H1 (cell line): ENCODE results near the gene OVOL3.

Experiments used
- CTCF ChIP-seq, 3 experiments: IDR thresholded peaks; 1 replicate in 2 of 3; 2 replicates in 1 of 3; pipeline versions ENCODE4 v1.5.1 to v1.6.1; 2011; ENCODE audit warnings: low read length in 3 of 3, mild to moderate bottlenecking in 3 of 3, inconsistent platforms in 2 of 3, low read depth in 1 of 3, moderate library complexity in 1 of 3; ENCODE audit not compliant: insufficient read depth in 1 of 3; ENCODE audit errors: control extremely low read depth in 1 of 3
- GABPA ChIP-seq: IDR thresholded peaks from 2 replicates; pipeline ENCODE4 v1.6.1; 2011; ENCODE audit warnings: mild to moderate bottlenecking, low read length, moderate library complexity, borderline replicate concordance; ENCODE audit not compliant: insufficient read depth
- HDAC2 ChIP-seq, 2 experiments: fragments of 300-600 bp in 1 of 2; sonication (generic) in 1 of 2; IDR thresholded peaks; 2 replicates each; pipeline ENCODE4 v1.6.1; 2011 to 2012; ENCODE audit warnings: low read depth in 2 of 2, low read length in 2 of 2, mild to moderate bottlenecking in 2 of 2, moderate library complexity in 2 of 2, borderline replicate concordance in 1 of 2, inconsistent platforms in 1 of 2
- HDAC6 ChIP-seq: IDR thresholded peaks from one replicate; pipeline ENCODE4 v1.7.1; 2012; ENCODE audit warnings: low read depth, mild to moderate bottlenecking, inconsistent platforms, low read length, moderate library complexity
- POLR2AphosphoS5 ChIP-seq: IDR thresholded peaks from 2 replicates; pipeline ENCODE4 v1.6.1; 2011; ENCODE audit warnings: low read depth, low read length
- RAD21 ChIP-seq, 2 experiments: IDR thresholded peaks in 1 of 2; conservative IDR thresholded peaks in 1 of 2; 2 replicates each; pipeline ENCODE4 v1.6.1; 2011; ENCODE audit warnings: low read depth in 2 of 2, low read length in 2 of 2, improper control_type of control experiment in 1 of 2, inconsistent platforms in 1 of 2, mild to moderate bottlenecking in 1 of 2, moderate library complexity in 1 of 2
- SIN3A ChIP-seq, 2 experiments: IDR thresholded peaks in 1 of 2; conservative IDR thresholded peaks in 1 of 2; 2 replicates each; pipeline ENCODE4 v1.6.1; 2011 to 2012; ENCODE audit warnings: low read length in 2 of 2, improper control_type of control experiment in 1 of 2, low read depth in 1 of 2, mild to moderate bottlenecking in 1 of 2

- TF ChIP-seq CTCF (IDR thresholded peaks at IDR 0.05; ENCODE audit: control extremely low read depth in 1 of 3, insufficient read depth in 1 of 3, low read depth in 1 of 3, low read length in 3 of 3) (no peak), HDAC2 (IDR thresholded peaks at IDR 0.05; ENCODE audit: borderline replicate concordance in 1 of 2, low read depth in 2 of 2, low read length in 2 of 2) (no peak), SIN3A (conservative IDR thresholded peaks at IDR 0.05 in 1 of 2, IDR thresholded peaks at IDR 0.05 in 1 of 2; ENCODE audit: low read depth in 1 of 2, low read length in 2 of 2) (no peak), RAD21 (IDR thresholded peaks at IDR 0.05 in 1 of 2, conservative IDR thresholded peaks at IDR 0.05 in 1 of 2; ENCODE audit: low read depth in 2 of 2, low read length in 2 of 2) (no peak), HDAC6 (no peak), POLR2AphosphoS5 (no peak), GABPA (no peak)
Observed at GRCh38 chr19:36136964-36137686, 26.2 kb downstream of the OVOL3 start.
